Measurements from ENCODE around the gene CPNE5. TPM values are rescaled to one million over a fixed set of nuclear protein-coding genes. Genes with fewer than 3 reads are reported as not detected.
A peak's percentile ranks its signal among the peaks of the same experiment; 100 is the strongest.

Gene CPNE5
- total RNA-seq, 1 donor from 2014 or later: not detected

- no peaks in the 10 kb centered on the region for H3K79me2 ChIP-seq (ENCODE audit: low read depth)
- H3K27ac Mint-ChIP-seq: peak overlapping the region; percentile 72
- no peak for DNase-seq (ENCODE audit: low spot score)
- no peaks in the 10 kb centered on the region for H3K36me3 Mint-ChIP-seq
- H3K9ac ChIP-seq: no peak overlapping the region
- peaks cover 10% of the 10 kb centered on the region for H3K27me3 Mint-ChIP-seq (ENCODE audit: insufficient read depth, low read depth)
- TF ChIP-seq, protein P1, sequence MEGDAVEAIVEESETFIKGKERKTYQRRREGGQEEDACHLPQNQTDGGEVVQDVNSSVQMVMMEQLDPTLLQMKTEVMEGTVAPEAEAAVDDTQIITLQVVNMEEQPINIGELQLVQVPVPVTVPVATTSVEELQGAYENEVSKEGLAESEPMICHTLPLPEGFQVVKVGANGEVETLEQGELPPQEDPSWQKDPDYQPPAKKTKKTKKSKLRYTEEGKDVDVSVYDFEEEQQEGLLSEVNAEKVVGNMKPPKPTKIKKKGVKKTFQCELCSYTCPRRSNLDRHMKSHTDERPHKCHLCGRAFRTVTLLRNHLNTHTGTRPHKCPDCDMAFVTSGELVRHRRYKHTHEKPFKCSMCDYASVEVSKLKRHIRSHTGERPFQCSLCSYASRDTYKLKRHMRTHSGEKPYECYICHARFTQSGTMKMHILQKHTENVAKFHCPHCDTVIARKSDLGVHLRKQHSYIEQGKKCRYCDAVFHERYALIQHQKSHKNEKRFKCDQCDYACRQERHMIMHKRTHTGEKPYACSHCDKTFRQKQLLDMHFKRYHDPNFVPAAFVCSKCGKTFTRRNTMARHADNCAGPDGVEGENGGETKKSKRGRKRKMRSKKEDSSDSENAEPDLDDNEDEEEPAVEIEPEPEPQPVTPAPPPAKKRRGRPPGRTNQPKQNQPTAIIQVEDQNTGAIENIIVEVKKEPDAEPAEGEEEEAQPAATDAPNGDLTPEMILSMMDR (IDR thresholded peaks at IDR 0.05): no peak
- no peaks in the 10 kb centered on the region for H4K20me1 ChIP-seq (ENCODE audit: low read depth)
- peaks cover 16% of the 10 kb centered on the region for H3K4me1 ChIP-seq
- H2AFZ ChIP-seq (replicated peaks): no peak overlapping the region
- no peaks in the 10 kb centered on the region for H3K9me3 Mint-ChIP-seq
- H3K4me3 ChIP-seq: no peak overlapping the region
- H3K27me3 ChIP-seq: no peaks in the 10 kb centered on the region
- H3K4me1 Mint-ChIP-seq: peaks cover 53% of the 10 kb centered on the region
- H3K9me3 ChIP-seq (ENCODE audit: low read depth): no peaks in the 10 kb centered on the region
- H3F3A ChIP-seq (ENCODE audit: low read depth): peaks cover 5% of the 10 kb centered on the region
- no peak overlapping the region for H3K4me3 Mint-ChIP-seq
- no peak overlapping the region for H3K27ac ChIP-seq
- H3K36me3 ChIP-seq: no peaks in the 10 kb centered on the region
- H3K4me2 ChIP-seq: no peak overlapping the region
These were observed 72.8 kb downstream of the CPNE5 start for GRCh38 chr6:36766399-36766945.

DNA sequence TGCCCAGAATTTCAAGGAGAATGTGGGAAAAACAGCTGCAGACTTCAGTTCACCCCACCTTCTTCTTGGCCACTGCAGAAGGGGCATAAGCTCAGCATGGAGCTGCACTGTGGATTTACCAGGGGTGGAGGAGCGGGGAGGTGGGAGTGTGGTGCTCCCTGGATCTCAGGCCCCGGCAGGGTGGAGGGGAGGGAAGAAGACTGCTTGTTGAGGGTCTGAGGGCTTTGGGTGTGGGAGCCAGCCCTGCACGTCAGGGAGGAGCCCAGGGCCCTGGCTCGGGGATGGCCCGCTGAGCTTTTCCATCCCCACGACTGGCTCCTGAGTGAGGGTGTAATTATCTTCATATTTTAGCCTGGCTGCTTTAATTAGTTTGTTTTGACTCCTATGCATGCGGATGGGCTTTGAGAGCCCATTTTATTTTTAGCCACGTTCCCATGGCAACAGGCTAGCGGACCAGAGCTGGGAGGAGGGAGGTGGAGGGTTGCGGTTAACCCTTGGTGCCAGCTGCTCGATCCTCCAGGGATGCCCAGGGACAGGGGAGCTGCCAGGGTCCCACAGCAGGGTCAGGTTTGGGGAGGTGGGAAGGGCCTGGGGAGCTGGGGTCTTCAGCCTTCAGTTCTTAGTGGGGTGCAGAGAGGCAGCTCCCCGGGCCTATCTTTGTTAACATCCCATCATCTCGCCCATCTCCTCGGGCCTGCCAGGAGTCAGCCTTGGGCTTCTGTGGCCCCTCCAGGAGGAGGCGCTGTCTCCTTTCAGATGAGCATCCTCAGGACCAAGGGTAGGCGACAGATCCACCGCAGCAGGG lies 73.4 kb downstream of the CPNE5 start:
- peaks cover 11% of the 10 kb centered on the region for H3F3A ChIP-seq (ENCODE audit: low read depth)
- no peaks in the 10 kb centered on the region for H4K20me1 ChIP-seq (ENCODE audit: low read depth)
- no peaks in the 10 kb centered on the region for H3K36me3 ChIP-seq
- H3K9me3 ChIP-seq (ENCODE audit: low read depth): no peaks in the 10 kb centered on the region
- no peak overlapping the region for H3K9ac ChIP-seq
- H3K4me1 ChIP-seq: peaks cover 22% of the 10 kb centered on the region
- no peaks in the 10 kb centered on the region for H3K27me3 ChIP-seq
- Mint-ChIP-seq H3K4me1 (peaks cover 46% of the 10 kb centered on the region), H3K9me3 (no peaks in the 10 kb centered on the region), H3K4me3 (no peak overlapping the region), H3K36me3 (no peaks in the 10 kb centered on the region), H3K27ac (peak overlapping the region; percentile 33), H3K27me3 (ENCODE audit: insufficient read depth, low read depth) (peaks cover 6% of the 10 kb centered on the region)
- H2AFZ ChIP-seq (replicated peaks): peak overlapping the region; percentile 26
- no peaks in the 10 kb centered on the region for H3K79me2 ChIP-seq (ENCODE audit: low read depth)
- no peak overlapping the region for H3K4me2 ChIP-seq
- H3K27ac ChIP-seq: no peak overlapping the region
- TF ChIP-seq, protein P1 (IDR thresholded peaks at IDR 0.05): peak; percentile 98
- no peak for TF ChIP-seq EZH2phosphoT487 (IDR thresholded peaks at IDR 0.05)
- TF ChIP-seq EZH2 (IDR thresholded peaks at IDR 0.05): no peak
- no peak overlapping the region for H3K4me3 ChIP-seq
- DNase-seq (ENCODE audit: low spot score): peak; percentile 94

- no peak overlapping the region for H3K27ac ChIP-seq
- H3K27ac Mint-ChIP-seq: no peak overlapping the region
- no peaks in the 10 kb centered on the region for H3K36me3 ChIP-seq
These were observed 74.1 kb downstream of the CPNE5 start for GRCh38 chr6:36765190-36765589.

More at GRCh38 chr6:36765190-36765589, 74.1 kb downstream of the CPNE5 start:
- no peak for TF ChIP-seq EZH2 (IDR thresholded peaks at IDR 0.05)
- no peak for TF ChIP-seq EZH2phosphoT487 (IDR thresholded peaks at IDR 0.05)
- TF ChIP-seq, protein P1 (IDR thresholded peaks at IDR 0.05): no peak
- H3K9me3 ChIP-seq (ENCODE audit: low read depth): no peaks in the 10 kb centered on the region
- Mint-ChIP-seq H3K4me3 (no peak overlapping the region), H3K4me1 (peaks cover 40% of the 10 kb centered on the region), H3K9me3 (no peaks in the 10 kb centered on the region), H3K36me3 (no peaks in the 10 kb centered on the region), H3K27me3 (ENCODE audit: insufficient read depth, low read depth) (peaks cover 7% of the 10 kb centered on the region)
- no peaks in the 10 kb centered on the region for H3K27me3 ChIP-seq
- peaks cover 24% of the 10 kb centered on the region for H3K4me1 ChIP-seq
- no peak for DNase-seq (ENCODE audit: low spot score)
- H3K79me2 ChIP-seq (ENCODE audit: low read depth): no peaks in the 10 kb centered on the region
- peak overlapping the region; percentile 26 for H2AFZ ChIP-seq (replicated peaks)
- no peak overlapping the region for H3K9ac ChIP-seq
- no peak overlapping the region for H3K4me3 ChIP-seq
- peaks cover 15% of the 10 kb centered on the region for H3F3A ChIP-seq (ENCODE audit: low read depth)
- H3K4me2 ChIP-seq: no peak overlapping the region
- H4K20me1 ChIP-seq (ENCODE audit: low read depth): no peaks in the 10 kb centered on the region
